Bronchial epithelial cell (primary cell): Measurements from ENCODE around the gene COX5A. TPM values are rescaled to one million over a fixed set of nuclear protein-coding genes. Genes with fewer than 3 reads are reported as not detected.

Source experiments
- DNase-seq: peaks from one replicate; pipeline ENCODE4 v3.0.0-alpha.2; 2010; ENCODE audit warnings: low read depth
- FAIRE-seq: peaks from 2 replicates; lab custom pipeline; 2011; peaks lifted over from hg19 to GRCh38; lab: Jason Lieb, UNC
- H3K27me3 ChIP-seq: 2 replicates; pipeline ENCODE4 v1.5.1; 2011; ENCODE audit warnings: low read length; ENCODE audit not compliant: control insufficient read depth, insufficient read depth
- H3K36me3 ChIP-seq: 2 replicates; pipeline ENCODE4 v1.5.1; 2011; ENCODE audit warnings: low read length; ENCODE audit not compliant: control insufficient read depth, insufficient read depth
- H3K4me3 ChIP-seq: 2 replicates; pipeline ENCODE4 v1.5.1; 2011; ENCODE audit warnings: mild to moderate bottlenecking, low read depth, low read length, control low read depth
- CTCF ChIP-seq: IDR thresholded peaks from 2 replicates; pipeline ENCODE4 v1.5.1; 2011; ENCODE audit warnings: mild to moderate bottlenecking, moderate library complexity, low read length, control low read depth, inconsistent platforms; ENCODE audit not compliant: insufficient read depth, severe bottlenecking
- total RNA-seq: library from RNA; depleted of rRNA; stranded (reverse); fragments of >200 nt; gene quantifications from 2 replicates; pipeline ENCODE4 v1.2.1, GENCODE V29; 2014

Gene COX5A
- total RNA-seq, 1 donor from 2014 or later, result 66.6 TPM

GRCh38 chr15:74885461-74885860 is 52.4 kb downstream of the COX5A start:
- no peak for FAIRE-seq
- H3K27me3 ChIP-seq, result no peaks in the 10 kb centered on the region
- TF ChIP-seq CTCF, result no peak
- H3K4me3 ChIP-seq, result no peak overlapping the region
- DNase-seq, result no peak
- H3K36me3 ChIP-seq, result no peaks in the 10 kb centered on the region

- H3K27me3 ChIP-seq, result no peaks in the 10 kb centered on the region
- H3K36me3 ChIP-seq, result no peaks in the 10 kb centered on the region
- no peak overlapping the region for H3K4me3 ChIP-seq
- no peak for FAIRE-seq
- DNase-seq, result peak; percentile 46
- no peak for TF ChIP-seq CTCF
Measured at GRCh38 chr15:74884428-74885223, 53.2 kb downstream of the COX5A start.

GRCh38 chr15:74882528-74882927 is 55.3 kb downstream of the COX5A start:
- H3K36me3 ChIP-seq, result no peaks in the 10 kb centered on the region
- DNase-seq (no peak), FAIRE-seq (no peak)
- TF ChIP-seq CTCF, result no peak
- no peak overlapping the region for H3K4me3 ChIP-seq
- H3K27me3 ChIP-seq, result no peaks in the 10 kb centered on the region

GRCh38 chr15:74878273-74878672 is 59.6 kb downstream of the COX5A start:
- no peak for DNase-seq
- H3K27me3 ChIP-seq, result no peaks in the 10 kb centered on the region
- no peak for FAIRE-seq
- H3K4me3 ChIP-seq, result no peak overlapping the region
- no peak for TF ChIP-seq CTCF
- H3K36me3 ChIP-seq, result no peaks in the 10 kb centered on the region

GRCh38 chr15:74873756-74874424 is 64.0 kb downstream of the COX5A start:
- no peak for FAIRE-seq
- no peaks in the 10 kb centered on the region for H3K27me3 ChIP-seq
- no peak for TF ChIP-seq CTCF
- H3K36me3 ChIP-seq, result peaks cover 2% of the 10 kb centered on the region
- no peak for DNase-seq
- H3K4me3 ChIP-seq, result peak overlapping the region; percentile 73
